ENCODE measurements around the gene PRSS33.

GRCh38 chr16:2769675-2770056 lies 17.7 kb downstream of the PRSS33 start:
- TF ChIP-seq, protein P1, sequence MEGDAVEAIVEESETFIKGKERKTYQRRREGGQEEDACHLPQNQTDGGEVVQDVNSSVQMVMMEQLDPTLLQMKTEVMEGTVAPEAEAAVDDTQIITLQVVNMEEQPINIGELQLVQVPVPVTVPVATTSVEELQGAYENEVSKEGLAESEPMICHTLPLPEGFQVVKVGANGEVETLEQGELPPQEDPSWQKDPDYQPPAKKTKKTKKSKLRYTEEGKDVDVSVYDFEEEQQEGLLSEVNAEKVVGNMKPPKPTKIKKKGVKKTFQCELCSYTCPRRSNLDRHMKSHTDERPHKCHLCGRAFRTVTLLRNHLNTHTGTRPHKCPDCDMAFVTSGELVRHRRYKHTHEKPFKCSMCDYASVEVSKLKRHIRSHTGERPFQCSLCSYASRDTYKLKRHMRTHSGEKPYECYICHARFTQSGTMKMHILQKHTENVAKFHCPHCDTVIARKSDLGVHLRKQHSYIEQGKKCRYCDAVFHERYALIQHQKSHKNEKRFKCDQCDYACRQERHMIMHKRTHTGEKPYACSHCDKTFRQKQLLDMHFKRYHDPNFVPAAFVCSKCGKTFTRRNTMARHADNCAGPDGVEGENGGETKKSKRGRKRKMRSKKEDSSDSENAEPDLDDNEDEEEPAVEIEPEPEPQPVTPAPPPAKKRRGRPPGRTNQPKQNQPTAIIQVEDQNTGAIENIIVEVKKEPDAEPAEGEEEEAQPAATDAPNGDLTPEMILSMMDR (IDR thresholded peaks at IDR 0.05; ENCODE audit: insufficient read depth, low read length, poor library complexity, severe bottlenecking): no peak
- TF ChIP-seq EZH2phosphoT487 (conservative IDR thresholded peaks at IDR 0.05; ENCODE audit: low read length): no peak

All from SU-DHL-6 (cell line).